Spleen (tissue), 11 donors: ENCODE measurements around the gene ZNF135. TPM values are rescaled to one million over a fixed set of nuclear protein-coding genes. Genes with fewer than 3 reads are reported as not detected.

Experiments used
- DNase-seq: peaks from one replicate; pipeline ENCODE4 v3.0.0-alpha.2; 2020
- H3K27ac ChIP-seq, 8 donors: fragments of 200-600 bp; sonication (generic) in 7 of 8; 1 replicate in 4 of 8; 2 replicates in 4 of 8; pipeline versions ENCODE4 v1.5.0 to v1.8.0; 2016 to 2021; ENCODE audit warnings: inconsistent platforms in 4 of 8, mild to moderate bottlenecking in 4 of 8, moderate library complexity in 1 of 8
- H3K27me3 ChIP-seq, 7 donors: fragments of 200-600 bp; sonication (generic) in 6 of 7; replicated peaks in 1 of 7; 1 replicate in 4 of 7; 2 replicates in 3 of 7; pipeline versions ENCODE4 v1.5.0 to v1.8.0; 2016 to 2021; ENCODE audit warnings: inconsistent platforms in 3 of 7, mild to moderate bottlenecking in 1 of 7
- H3K36me3 ChIP-seq, 6 donors: fragments of 200-600 bp; sonication (generic) in 5 of 6; 1 replicate in 4 of 6; 2 replicates in 2 of 6; pipeline versions ENCODE4 v1.5.0 to v1.8.0; 2016 to 2021; ENCODE audit warnings: inconsistent platforms in 2 of 6
- H3K4me1 ChIP-seq, 6 donors: fragments of 200-600 bp; sonication (generic) in 5 of 6; 1 replicate in 3 of 6; 2 replicates in 3 of 6; pipeline versions ENCODE4 v1.5.0 to v1.8.0; 2016 to 2021; ENCODE audit warnings: inconsistent platforms in 3 of 6
- H3K4me3 ChIP-seq, 8 donors: fragments of 200-600 bp; sonication (generic) in 7 of 8; 1 replicate in 4 of 8; 2 replicates in 4 of 8; pipeline versions ENCODE4 v1.5.0 to v1.8.0; 2016 to 2021; ENCODE audit warnings: inconsistent platforms in 4 of 8, mild to moderate bottlenecking in 4 of 8, moderate library complexity in 2 of 8
- H3K9me3 ChIP-seq, 8 donors: fragments of 200-600 bp; sonication (generic) in 7 of 8; 1 replicate in 4 of 8; 2 replicates in 4 of 8; pipeline versions ENCODE4 v1.5.0 to v1.8.0; 2016 to 2021; ENCODE audit warnings: inconsistent platforms in 4 of 8
- CTCF ChIP-seq, 11 experiments: fragments of 200-600 bp in 7 of 11; fragments of 450-650 bp in 4 of 11; sonication (generic) in 4 of 11; IDR thresholded peaks in 8 of 11; conservative IDR thresholded peaks in 3 of 11; 1 replicate in 7 of 11; 2 replicates in 4 of 11; pipeline versions ENCODE4 v1.4.0 to v1.8.0; 2016 to 2021; ENCODE audit warnings: antibody characterized with exemption in 11 of 11, inconsistent platforms in 4 of 11, mild to moderate bottlenecking in 1 of 11
- POLR2A ChIP-seq, 3 donors: fragments of 450-650 bp; IDR thresholded peaks; one replicate each; pipeline ENCODE4 v1.5.1; 2017; ENCODE audit warnings: antibody characterized with exemption in 3 of 3, mild to moderate bottlenecking in 1 of 3
- POLR2AphosphoS5 ChIP-seq, 3 donors: sonication (generic); formaldehyde crosslinking; IDR thresholded peaks; one replicate each; pipeline ENCODE4 v1.5.1; 2017; ENCODE audit warnings: antibody characterized with exemption in 3 of 3
- WGBS, 5 donors: extraction: QIAGEN DNeasy Blood & Tissue Kit in 3 of 5; methylation state at CpG; one replicate each; pipeline versions ENCODE4 v1.1.5 to v1.1.7; 2013 to 2018; 5-methylcytosine and 5-hydroxymethylcytosine counted together
- intact Hi-C: fragments of 100-400 bp; cut with DNase I; formaldehyde crosslinking; loops from one replicate; pipeline ENCODE4 v1.15.0; 2023; ENCODE audit warnings: low total_unique reads
- polyA plus RNA-seq, 3 donors: library from polyadenylated mRNA; stranded (reverse); fragments of 200-250 nt; gene quantifications; one replicate each; pipeline ENCODE4 v1.2.1, GENCODE V29; 2013
- total RNA-seq, 7 donors: library from RNA; depleted of rRNA in 3 of 7; stranded (reverse); fragments of >200 nt in 3 of 7; fragmentation: NEBNext Ultra II Directional in 4 of 7; extraction: Animal tissue kit (Norgen Biotek cat#: 25700) in 4 of 7; gene quantifications; one replicate each; pipeline versions ENCODE4 v1.1.0 to v1.2.1, GENCODE V29; 2016 to 2021
- donor health status: healthy with polysubstance abuse.
- donor health status: DM: no; HTN: no; CAD: no; lungs with moderate emphysema.
- donor health status: DM: no; HTN: no; CAD: no.
- donor health status: Bipolar disorder and iron deficiency.
- donor health status: healthy.
- donor health status: DM: no; HTN: no; CAD: no.
- donor health status: DM: yes; HTN: yes; CAD: no.

Gene ZNF135
- total and polyA plus RNA-seq, 10 donors: 3.6 to 9.4 (median 7.0) TPM

GRCh38 chr19:58010507-58010906 is 48.6 kb upstream of the ZNF135 start:
- Histone ChIP-seq H3K9me3 (peaks cover 4 to 100% (median 78%) of the 10 kb centered on the region in 8 donors), H3K4me1 (peaks cover 0 to 24% (median 10%) of the 10 kb centered on the region in 6 donors), H3K4me3 (peak overlapping the region in 2 of 8 donors; percentile 43 to 71), H3K27me3 (no peaks in the 10 kb centered on the region), H3K36me3 (peaks cover 3 to 27% (median 16%) of the 10 kb centered on the region in 6 donors), H3K27ac (no peak overlapping the region)
- WGBS, 5 donors: 54 to 86% (median 81%) methylated on average over 19 to 22 of the region's 22 CpGs
- no peak for DNase-seq
- intact Hi-C loops: no loop called here
- TF ChIP-seq POLR2AphosphoS5 (IDR thresholded peaks at IDR 0.05) (no peak), POLR2A (IDR thresholded peaks at IDR 0.05) (no peak), CTCF (IDR thresholded peaks at IDR 0.05 in 8 of 11, conservative IDR thresholded peaks at IDR 0.05 in 3 of 11) (no peak)

- Histone ChIP-seq H3K27ac (no peak overlapping the region), H3K9me3 (peaks cover 0 to 99% (median 45%) of the 10 kb centered on the region in 8 donors), H3K4me1 (peaks cover 0 to 18% (median 8%) of the 10 kb centered on the region in 6 donors), H3K36me3 (peaks cover 0 to 5% (median 0%) of the 10 kb centered on the region in 6 donors), H3K4me3 (no peak overlapping the region), H3K27me3 (peaks cover 0 to 16% (median 0%) of the 10 kb centered on the region in 7 donors)
- intact Hi-C loops: no loop called here
- TF ChIP-seq POLR2A (IDR thresholded peaks at IDR 0.05) (no peak), CTCF (IDR thresholded peaks at IDR 0.05 in 8 of 11, conservative IDR thresholded peaks at IDR 0.05 in 3 of 11) (no peak)
- 49 to 55% (median 52%) methylated on average over 5 of the region's 5 CpGs for WGBS, 5 donors
- DNase-seq: peak; percentile 2
Observed at GRCh38 chr19:58014141-58014540, 44.9 kb upstream of the ZNF135 start.

- Histone ChIP-seq H3K36me3 (no peaks in the 10 kb centered on the region), H3K27me3 (peaks cover 0 to 16% (median 0%) of the 10 kb centered on the region in 7 donors), H3K27ac (no peak overlapping the region), H3K9me3 (peaks cover 0 to 93% (median 26%) of the 10 kb centered on the region in 8 donors), H3K4me3 (no peak overlapping the region), H3K4me1 (no peaks in the 10 kb centered on the region)
- DNase-seq: no peak
- intact Hi-C loops: loop anchor here (5.0 kb wide), 1 partner anchor 137 kb away; no protein-coding TSS in a partner anchor
- TF ChIP-seq POLR2AphosphoS5 (IDR thresholded peaks at IDR 0.05): no peak
- TF ChIP-seq POLR2A (IDR thresholded peaks at IDR 0.05): no peak
- no peak for TF ChIP-seq CTCF (IDR thresholded peaks at IDR 0.05 in 8 of 11, conservative IDR thresholded peaks at IDR 0.05 in 3 of 11)
- 70 to 83% (median 76%) methylated on average over 7 of the region's 7 CpGs for WGBS, 5 donors
Observed at GRCh38 chr19:58020129-58020528, 39.0 kb upstream of the ZNF135 start.

GRCh38 chr19:58021541-58022282 is 37.4 kb upstream of the ZNF135 start:
- TF ChIP-seq CTCF (IDR thresholded peaks at IDR 0.05 in 8 of 11, conservative IDR thresholded peaks at IDR 0.05 in 3 of 11) (peak; percentile 45 to 82 (median 71)), POLR2AphosphoS5 (IDR thresholded peaks at IDR 0.05) (no peak), POLR2A (IDR thresholded peaks at IDR 0.05) (no peak)
- intact Hi-C loops: loop anchor here (5.0 kb wide), 1 partner anchor 136 kb away; no protein-coding TSS in a partner anchor
- Histone ChIP-seq H3K4me3 (no peak overlapping the region), H3K27ac (no peak overlapping the region), H3K4me1 (no peaks in the 10 kb centered on the region), H3K27me3 (peaks cover 0 to 16% (median 0%) of the 10 kb centered on the region in 7 donors), H3K9me3 (peaks cover 0 to 93% (median 26%) of the 10 kb centered on the region in 8 donors), H3K36me3 (no peaks in the 10 kb centered on the region)
- peak; percentile 35 for DNase-seq
- 49 to 61% (median 57%) methylated on average over 25 to 30 of the region's 30 CpGs for WGBS, 5 donors
